ENCODE results near the gene LHX1. TPM values are rescaled to one million over a fixed set of nuclear protein-coding genes. Genes with fewer than 3 reads are reported as not detected.

Gene LHX1
- total and polyA plus RNA-seq, 8 donors, result 0.17 to 0.82 (median 0.25) TPM; not detected in 3

- DNase-seq (no peak), ATAC-seq (no peak)
- TF ChIP-seq CTCF (IDR thresholded peaks at IDR 0.05), result no peak
- intact Hi-C loops (cut with DNase I), result no loop called here
- Histone ChIP-seq H3K4me3 (no peak overlapping the region), H3K4me1 (peaks cover 8 to 38% of the 10 kb centered on the region in 2 donors), H3K27ac (no peak overlapping the region), H3K9me3 (no peaks in the 10 kb centered on the region), H3K27me3 (peaks cover 68% of the 10 kb centered on the region in 2 donors), H3K36me3 (peaks cover 0 to 9% of the 10 kb centered on the region in 2 donors)
Observed at GRCh38 chr17:36945959-36946725, 8.9 kb downstream of the LHX1 start.

DNA sequence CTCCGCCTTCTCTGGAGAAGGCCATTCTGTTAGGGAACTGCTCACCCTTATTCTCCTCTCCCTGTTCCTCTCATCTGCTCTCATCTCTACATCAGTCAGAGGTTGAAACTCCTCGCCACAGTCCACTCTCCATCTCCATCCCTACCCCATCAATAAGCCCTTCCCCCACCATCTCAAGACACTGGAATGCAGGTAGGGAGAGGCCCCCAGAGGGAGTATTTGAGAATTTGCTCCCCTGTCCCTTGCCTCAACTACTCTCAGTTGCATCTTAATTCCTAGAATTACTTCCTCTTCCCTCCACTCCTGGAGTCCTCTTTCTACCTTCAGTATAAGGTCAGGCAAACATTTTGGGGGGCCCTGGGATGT is 9.4 kb downstream of the LHX1 start:
- no peak for TF ChIP-seq CTCF (IDR thresholded peaks at IDR 0.05)
- DNase-seq, result no peak
- intact Hi-C loops (cut with DNase I), result no loop called here
- Histone ChIP-seq H3K4me3 (no peak overlapping the region), H3K36me3 (peaks cover 0 to 12% of the 10 kb centered on the region in 2 donors), H3K27ac (no peak overlapping the region), H3K27me3 (peaks cover 62 to 63% of the 10 kb centered on the region in 2 donors), H3K9me3 (no peaks in the 10 kb centered on the region), H3K4me1 (peaks cover 8 to 43% of the 10 kb centered on the region in 2 donors)
- no peak for ATAC-seq

DNA sequence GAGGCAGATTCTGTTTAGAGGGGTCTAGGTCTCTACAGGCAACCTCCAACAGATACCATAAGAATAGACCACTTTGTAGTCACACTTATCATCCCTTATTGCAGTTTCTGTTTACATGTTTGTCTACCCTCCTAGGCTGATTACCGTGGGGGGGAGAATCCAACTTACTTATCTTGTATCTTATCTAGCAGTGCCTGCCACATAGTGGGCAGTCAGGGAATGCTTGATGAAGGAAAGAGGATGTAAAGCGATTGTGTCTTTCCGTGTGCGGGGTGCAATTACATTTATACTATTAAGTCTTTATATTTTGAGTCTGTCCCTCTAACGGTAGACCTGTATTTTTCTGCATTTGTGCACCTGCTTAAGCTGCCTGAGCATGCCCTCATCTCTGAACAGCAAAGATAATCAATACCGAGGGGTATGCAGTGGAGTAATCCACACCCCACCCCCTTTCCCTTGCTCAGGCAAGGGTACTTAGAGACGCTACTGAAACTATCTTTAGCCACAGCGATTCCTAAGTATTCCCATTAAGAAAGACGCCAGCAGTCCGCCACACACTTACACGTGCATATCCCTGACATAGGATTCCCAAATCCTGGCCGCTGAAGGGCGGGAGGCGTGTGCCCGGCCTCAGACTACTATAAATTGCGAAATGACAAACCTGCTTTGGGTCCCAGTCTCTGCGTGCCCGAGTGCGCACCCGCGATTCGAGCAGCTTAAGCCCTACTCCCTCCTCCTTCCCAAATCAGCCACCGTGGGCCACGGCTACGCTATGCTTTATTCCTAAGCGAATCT is 10.8 kb downstream of the LHX1 start:
- no peak for TF ChIP-seq CTCF (IDR thresholded peaks at IDR 0.05)
- ATAC-seq (peak; percentile 68), DNase-seq (no peak)
- peaks cover 48 to 49% of the 10 kb centered on the region in 2 donors for H3K27me3 ChIP-seq
- peaks cover 0 to 26% of the 10 kb centered on the region in 2 donors for H3K36me3 ChIP-seq
- intact Hi-C loops (cut with DNase I), result no loop called here
- H3K9me3 ChIP-seq, result no peaks in the 10 kb centered on the region
- peak overlapping the region; percentile 67 to 84 for H3K4me3 ChIP-seq
- peaks cover 8 to 33% of the 10 kb centered on the region in 2 donors for H3K4me1 ChIP-seq
- peak overlapping the region; percentile 82 for H3K27ac ChIP-seq

GRCh38 chr17:36948717-36949460 is 11.6 kb downstream of the LHX1 start, which contains the start of gene AATF:
AATF (plus strand) TSS chr17:36948954; CDS start chr17:36949126, 172 bp downstream.
- Histone ChIP-seq H3K27me3 (peaks cover 40 to 41% of the 10 kb centered on the region in 2 donors), H3K36me3 (peaks cover 0 to 34% of the 10 kb centered on the region in 2 donors), H3K9me3 (no peaks in the 10 kb centered on the region), H3K4me1 (peaks cover 8 to 30% of the 10 kb centered on the region in 2 donors), H3K27ac (peak within 1 kb of the TSS; percentile 82), H3K4me3 (peak within 1 kb of the TSS; percentile 67 to 84)
- DNase-seq, result peak; percentile 96 to 99 (median 98)
- ATAC-seq, result peak; percentile 100
- TF ChIP-seq CTCF (IDR thresholded peaks at IDR 0.05), result no peak
- intact Hi-C loops (cut with DNase I), result no loop called here

All from left lung (tissue), 10 donors.